ENCODE measurements around the gene AMPH.

Gene AMPH

GRCh38 chr7:38630720-38631673 lies at the start of gene AMPH:
Gene AMPH (minus strand): TSS chr7:38631373. CDS start chr7:38631351, 22 bp downstream.
- peak; percentile 76 for DNase-seq

GRCh38 chr7:38679419-38679818 lies 48.2 kb upstream of the AMPH start:
- no peak for DNase-seq

- no peak for DNase-seq
Measured at GRCh38 chr7:38678698-38679054, 47.5 kb upstream of the AMPH start.

GRCh38 chr7:38677981-38678697 lies 47.0 kb upstream of the AMPH start:
- DNase-seq = no peak

- DNase-seq = no peak
Measured at GRCh38 chr7:38675494-38676106, 44.4 kb upstream of the AMPH start.

GRCh38 chr7:38674513-38674912 lies 43.3 kb upstream of the AMPH start:
- DNase-seq = no peak

GRCh38 chr7:38673795-38674194 lies 42.6 kb upstream of the AMPH start:
- DNase-seq = no peak

- DNase-seq = no peak
Measured at GRCh38 chr7:38671911-38672905, 41.0 kb upstream of the AMPH start.

GRCh38 chr7:38669965-38670520 lies 38.9 kb upstream of the AMPH start:
- no peak for DNase-seq

GRCh38 chr7:38664972-38665371 lies 33.8 kb upstream of the AMPH start:
- no peak for DNase-seq

- DNase-seq = peak; percentile 21
Measured at GRCh38 chr7:38660427-38661099, 29.4 kb upstream of the AMPH start.

- no peak for DNase-seq
Measured at GRCh38 chr7:38659931-38660330, 28.8 kb upstream of the AMPH start.

GRCh38 chr7:38658921-38659320 lies 27.7 kb upstream of the AMPH start:
- DNase-seq = no peak

- DNase-seq = no peak
Measured at GRCh38 chr7:38656968-38657367, 25.8 kb upstream of the AMPH start.

- DNase-seq = no peak
Measured at GRCh38 chr7:38655833-38656774, 24.9 kb upstream of the AMPH start.

- DNase-seq = no peak
Measured at GRCh38 chr7:38637957-38638356, 6.8 kb upstream of the AMPH start.

- DNase-seq = no peak
Measured at GRCh38 chr7:38632411-38632810, 1.2 kb upstream of the AMPH start.

- no peak for DNase-seq
Measured at GRCh38 chr7:38629651-38630510, 1.3 kb downstream of the AMPH start.
